GM12878 (cell line): Measurements from ENCODE around the gene MYCBP. TPM values are rescaled to one million over a fixed set of nuclear protein-coding genes. Genes with fewer than 3 reads are reported as not detected.
A peak's percentile ranks its signal among the peaks of the same experiment; 100 is the strongest.

Experiments
- ASH2L ChIP-seq: fragments of 300-600, 200-600 bp; sonication (generic); IDR thresholded peaks from 2 replicates; pipeline ENCODE4 v1.6.1; 2017; ENCODE audit warnings: low read depth, mild to moderate bottlenecking, borderline replicate concordance
- BCL3 ChIP-seq: IDR thresholded peaks from 2 replicates; pipeline ENCODE4 v1.6.1; 2011; ENCODE audit warnings: borderline replicate concordance, low read depth, mild to moderate bottlenecking, moderate library complexity, low read length; ENCODE audit not compliant: insufficient read depth, poor library complexity, severe bottlenecking
- BRCA1 ChIP-seq: IDR thresholded peaks from 2 replicates; pipeline ENCODE4 v1.6.1; 2011; ENCODE audit warnings: low read depth, low read length, improper control_type of control experiment
- CHD2 ChIP-seq: IDR thresholded peaks from 2 replicates; pipeline ENCODE4 v1.6.1; 2011; ENCODE audit warnings: low read depth, low read length, improper control_type of control experiment, borderline replicate concordance
- ETV6 ChIP-seq, 2 experiments: fragments of 450-650 bp in 1 of 2; IDR thresholded peaks in 1 of 2; conservative IDR thresholded peaks in 1 of 2; 2 replicates each; pipeline ENCODE4 v1.6.1; 2014; ENCODE audit warnings: antibody characterized with exemption in 1 of 2, borderline replicate concordance in 1 of 2, low read depth in 1 of 2, mild to moderate bottlenecking in 1 of 2, moderate library complexity in 1 of 2
- EZH2 ChIP-seq: IDR thresholded peaks from 2 replicates; pipeline ENCODE4 v1.6.1; 2012; ENCODE audit warnings: low read depth, mild to moderate bottlenecking, control low read depth, inconsistent platforms, low read length, borderline replicate concordance; ENCODE audit not compliant: control insufficient read depth
- IRF3 ChIP-seq: fragments of 450-650 bp; IDR thresholded peaks from 2 replicates; pipeline ENCODE4 v1.6.1; 2014; ENCODE audit warnings: mild to moderate bottlenecking
- JUND ChIP-seq: IDR thresholded peaks from 2 replicates; pipeline ENCODE4 v1.6.1; 2012; ENCODE audit warnings: low read depth, mild to moderate bottlenecking, low read length, improper control_type of control experiment, moderate library complexity
- NR2C1 ChIP-seq: fragments of 450-650 bp; IDR thresholded peaks from 2 replicates; pipeline ENCODE4 v1.6.1; 2017; ENCODE audit warnings: antibody characterized with exemption, mild to moderate bottlenecking, moderate library complexity
- NRF1 ChIP-seq: conservative IDR thresholded peaks from 2 replicates; pipeline ENCODE4 v1.6.1; 2011; ENCODE audit warnings: mild to moderate bottlenecking, low read depth, low read length, improper control_type of control experiment
- POLR2AphosphoS5 ChIP-seq: IDR thresholded peaks from 2 replicates; pipeline ENCODE4 v1.6.1; 2011; ENCODE audit warnings: mild to moderate bottlenecking, low read length, inconsistent platforms
- RAD21 ChIP-seq: IDR thresholded peaks from 2 replicates; pipeline ENCODE4 v1.6.1; 2011; ENCODE audit warnings: mild to moderate bottlenecking, low read depth, low read length, moderate library complexity; ENCODE audit not compliant: insufficient read depth
- RELA ChIP-seq: fragments of 450-650 bp; IDR thresholded peaks from 2 replicates; pipeline ENCODE4 v1.8.0; 2014; ENCODE audit warnings: borderline replicate concordance; ENCODE audit not compliant: partially characterized antibody
- RELB ChIP-seq: fragments of 450-650 bp; IDR thresholded peaks from 2 replicates; pipeline ENCODE4 v1.6.1; 2017; ENCODE audit warnings: low read depth, mild to moderate bottlenecking, moderate library complexity
- RFX5 ChIP-seq: IDR thresholded peaks from 2 replicates; pipeline ENCODE4 v1.6.1; 2011; ENCODE audit warnings: low read depth, low read length, improper control_type of control experiment
- SPI1 ChIP-seq: IDR thresholded peaks from 2 replicates; pipeline ENCODE4 v1.6.1; 2011; ENCODE audit warnings: low read depth, mild to moderate bottlenecking, low read length, moderate library complexity, borderline replicate concordance; ENCODE audit not compliant: insufficient read depth
- TCF12 ChIP-seq: IDR thresholded peaks from 2 replicates; pipeline ENCODE4 v1.6.1; 2011; ENCODE audit warnings: low read depth, mild to moderate bottlenecking, low read length
- polyA plus RNA-seq, 11 experiments: library from polyadenylated mRNA; depleted of rRNA in 4 of 11; unstranded in 6 of 11; stranded (reverse) in 5 of 11; fragments of >200 nt; fragmentation: Nextera tagmentation in 4 of 11; fragmentation: Illumina TruSeq in 1 of 11; extraction: Ambion mirVana in 4 of 11; extraction: Trizol in 1 of 11; gene quantifications; 1 replicate in 1 of 11; 2 replicates in 10 of 11; pipeline versions ENCODE4 v1.2.1 to v1.2.3, GENCODE V29; 2011 to 2016; ENCODE audit warnings: inconsistent platforms in 2 of 11, missing spikeins in 2 of 11, low read depth in 1 of 11
- total RNA-seq, 4 experiments: library from RNA; depleted of rRNA in 3 of 4; stranded (reverse); fragments of >200 nt in 3 of 4; fragmentation: Illumina TruSeq in 1 of 4; extraction: Trizol in 1 of 4; gene quantifications; 2 replicates each; pipeline versions ENCODE4 v1.2.1 to v1.2.3, GENCODE V29; 2013 to 2021

Gene MYCBP
- total and polyA plus RNA-seq, 10 of the 15 experiments (the other 5 are each of a cell fraction or from before 2014, with no cell fraction given): 26.1 to 210 (median 43.1) TPM

- no peak for TF ChIP-seq IRF3
- TF ChIP-seq RFX5: no peak
- no peak for TF ChIP-seq RELA
- TF ChIP-seq JUND: no peak
- TF ChIP-seq POLR2AphosphoS5: no peak; the same call in 1 of the 2 replicates
- TF ChIP-seq NRF1: no peak
- peak; percentile 53; the same call in 1 of the 2 replicates for TF ChIP-seq RELB
- no peak for TF ChIP-seq TCF12
- no peak for TF ChIP-seq NR2C1
- no peak for TF ChIP-seq ETV6 (conservative IDR thresholded peaks at IDR 0.05 in 1 of 2, IDR thresholded peaks at IDR 0.05 in 1 of 2; ENCODE audit: borderline replicate concordance in 1 of 2, low read depth in 1 of 2)
- TF ChIP-seq BRCA1: no peak
- no peak; the same call in 1 of the 2 replicates for TF ChIP-seq ASH2L
- TF ChIP-seq BCL3: no peak
- TF ChIP-seq EZH2: no peak
- TF ChIP-seq RAD21: no peak
- no peak for TF ChIP-seq SPI1
- TF ChIP-seq CHD2: no peak
- TF ChIP-seq, all 136 proteins: peak for 18
Measured at GRCh38 chr1:38858833-38859560, 14.2 kb downstream of the MYCBP start (continued).
